DMS 273 (cell line): Measurements from ENCODE around the gene RIMKLA.

Experiments
- DNase-seq: peaks from one replicate; lab custom pipeline; 2025; ENCODE audit not compliant: unreplicated experiment; lab: John Stamatoyannopoulos, UW

The RIMKLA gene

DNA sequence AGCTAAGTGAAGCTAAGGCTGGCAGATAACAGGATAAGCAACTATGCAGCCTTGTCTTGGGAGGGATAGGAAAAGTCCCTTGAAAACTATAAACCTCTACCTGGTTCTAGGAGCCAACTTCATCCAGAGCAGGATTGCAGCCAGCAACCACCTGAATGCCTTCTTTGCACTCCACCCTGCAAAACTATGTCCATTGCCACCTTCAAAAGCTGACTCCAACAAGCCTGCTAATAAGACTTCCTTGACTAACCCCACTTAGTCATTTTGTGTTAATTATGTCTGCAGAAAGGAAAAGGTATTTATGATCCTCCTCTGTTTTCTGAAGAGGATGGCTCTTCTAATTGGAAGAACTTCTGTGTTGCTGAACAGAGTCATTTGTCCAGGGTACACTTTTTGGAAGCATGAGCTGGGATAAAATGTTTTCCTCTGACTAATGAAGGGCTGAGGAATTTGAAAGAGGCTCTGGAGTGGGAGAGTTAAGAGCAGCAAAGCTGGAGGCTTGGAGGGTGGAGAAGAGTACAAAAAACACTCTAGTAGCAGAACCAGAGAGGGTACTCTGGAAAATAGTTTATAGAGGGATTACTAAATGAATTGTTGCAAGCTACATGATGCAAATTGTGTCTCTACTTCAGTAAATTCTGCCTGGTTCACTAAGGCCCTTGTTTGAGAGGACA is 9.6 kb upstream of the RIMKLA start:
- no peak for DNase-seq

GRCh38 chr1:42372796-42373195 is 7.8 kb upstream of the RIMKLA start:
- DNase-seq, result no peak

- peak; percentile 83 for DNase-seq
Observed at GRCh38 chr1:42379794-42380585, 602 bp upstream of the RIMKLA start.

DNA sequence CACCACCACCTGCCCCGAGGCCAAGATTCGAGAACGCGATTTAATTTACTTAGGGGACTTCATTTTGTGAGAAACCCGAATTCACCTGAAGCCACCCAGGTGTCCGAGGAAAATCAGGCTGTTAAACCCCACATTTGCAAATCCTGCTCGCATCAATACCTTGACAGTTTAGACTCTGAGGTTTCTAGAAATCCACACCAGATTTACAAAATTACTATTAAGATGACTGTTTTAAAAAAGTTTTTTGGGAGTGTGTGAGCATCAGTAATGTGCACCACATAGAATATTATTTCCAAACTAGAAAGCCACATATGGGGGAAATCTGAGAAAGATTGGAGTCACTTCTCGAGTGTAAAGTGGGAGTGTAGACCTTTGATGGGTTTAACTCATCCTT is 685 bp downstream of the RIMKLA start:
- DNase-seq, result no peak

DNA sequence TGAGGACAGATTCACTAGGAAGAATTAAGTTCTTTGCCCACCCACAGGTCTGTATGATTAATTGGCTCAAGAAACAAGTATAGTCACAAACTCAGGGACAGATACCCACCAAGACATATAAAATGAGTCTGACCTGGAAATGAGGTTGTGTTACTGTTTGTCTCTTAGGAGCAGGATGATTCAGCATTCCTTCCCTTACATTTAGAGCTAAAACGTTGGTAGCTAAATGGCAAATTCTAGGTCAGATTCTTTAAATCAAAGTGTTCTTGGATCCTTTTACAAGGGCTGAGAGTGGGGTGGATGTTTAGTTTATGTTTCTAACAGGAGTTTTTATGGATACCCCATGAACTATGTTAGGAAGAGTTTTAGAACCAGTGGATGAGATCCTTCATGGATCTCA is 4.7 kb downstream of the RIMKLA start:
- DNase-seq, result no peak

DNA sequence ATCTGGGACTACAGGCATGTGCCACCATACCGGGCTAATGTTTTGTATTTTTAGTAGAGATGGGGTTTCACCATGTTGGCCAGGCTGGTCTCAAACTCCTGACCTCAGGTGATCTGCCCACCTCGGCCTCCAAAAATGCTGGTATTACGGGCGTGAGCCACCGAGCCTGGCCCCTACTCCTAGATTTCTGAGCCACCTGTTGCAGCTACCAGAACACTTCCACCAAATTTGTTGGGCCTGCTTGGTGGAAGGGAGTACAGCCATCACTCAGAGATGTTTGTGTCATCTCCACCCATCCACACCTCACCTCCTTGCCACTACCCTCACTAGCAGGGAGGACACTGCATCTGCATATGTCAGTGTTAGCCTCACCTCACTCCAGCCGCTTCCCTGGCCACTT is 5.5 kb downstream of the RIMKLA start:
- no peak for DNase-seq

DNA sequence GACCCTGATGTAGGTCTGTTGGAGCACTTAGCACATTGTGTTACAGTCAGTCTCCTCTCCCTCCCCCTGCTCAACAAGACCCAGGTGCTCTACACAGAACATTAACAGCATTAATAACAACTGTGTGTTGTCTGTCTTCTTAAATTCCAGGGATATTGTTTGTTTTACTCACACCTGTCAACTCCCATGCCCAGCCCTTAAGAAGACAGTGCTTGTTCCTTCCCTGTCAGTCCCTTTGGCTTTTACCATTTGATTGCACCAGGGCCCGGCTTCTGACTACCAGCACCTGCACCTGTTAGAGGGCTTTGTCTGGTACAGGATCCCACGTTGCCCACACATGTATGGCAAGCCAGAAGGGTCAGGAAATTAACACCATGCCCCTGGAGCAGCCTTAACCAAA is 11.7 kb downstream of the RIMKLA start:
- no peak for DNase-seq

GRCh38 chr1:42392967-42393848 is 12.6 kb downstream of the RIMKLA start:
- no peak for DNase-seq

GRCh38 chr1:42399315-42400100 is 18.9 kb downstream of the RIMKLA start:
- no peak for DNase-seq

DNA sequence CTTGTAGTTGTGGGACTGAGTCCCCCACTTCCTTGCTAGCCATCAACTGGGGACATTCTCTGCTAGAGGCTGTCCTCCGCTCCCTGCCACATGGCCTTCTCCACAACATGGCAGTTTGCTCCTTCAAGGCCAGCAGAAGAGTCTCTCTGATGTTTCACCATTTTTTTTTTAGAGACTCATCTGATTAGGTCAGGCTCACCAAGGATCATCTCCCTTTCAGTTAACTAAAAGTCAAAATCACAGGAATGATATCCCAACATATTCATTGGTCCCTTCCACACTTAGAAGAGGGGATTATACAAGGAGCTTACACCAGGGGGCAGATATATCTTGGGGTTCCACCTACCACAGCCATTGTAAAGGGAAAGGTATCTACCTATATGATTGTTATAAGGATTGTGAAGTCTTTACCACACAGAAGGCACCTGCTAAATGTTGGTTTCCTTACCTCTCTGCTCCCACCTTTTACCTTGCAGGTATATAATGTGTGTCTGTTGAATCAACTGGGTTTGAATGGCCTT is 23.3 kb downstream of the RIMKLA start:
- peak; percentile 16 for DNase-seq

DNA sequence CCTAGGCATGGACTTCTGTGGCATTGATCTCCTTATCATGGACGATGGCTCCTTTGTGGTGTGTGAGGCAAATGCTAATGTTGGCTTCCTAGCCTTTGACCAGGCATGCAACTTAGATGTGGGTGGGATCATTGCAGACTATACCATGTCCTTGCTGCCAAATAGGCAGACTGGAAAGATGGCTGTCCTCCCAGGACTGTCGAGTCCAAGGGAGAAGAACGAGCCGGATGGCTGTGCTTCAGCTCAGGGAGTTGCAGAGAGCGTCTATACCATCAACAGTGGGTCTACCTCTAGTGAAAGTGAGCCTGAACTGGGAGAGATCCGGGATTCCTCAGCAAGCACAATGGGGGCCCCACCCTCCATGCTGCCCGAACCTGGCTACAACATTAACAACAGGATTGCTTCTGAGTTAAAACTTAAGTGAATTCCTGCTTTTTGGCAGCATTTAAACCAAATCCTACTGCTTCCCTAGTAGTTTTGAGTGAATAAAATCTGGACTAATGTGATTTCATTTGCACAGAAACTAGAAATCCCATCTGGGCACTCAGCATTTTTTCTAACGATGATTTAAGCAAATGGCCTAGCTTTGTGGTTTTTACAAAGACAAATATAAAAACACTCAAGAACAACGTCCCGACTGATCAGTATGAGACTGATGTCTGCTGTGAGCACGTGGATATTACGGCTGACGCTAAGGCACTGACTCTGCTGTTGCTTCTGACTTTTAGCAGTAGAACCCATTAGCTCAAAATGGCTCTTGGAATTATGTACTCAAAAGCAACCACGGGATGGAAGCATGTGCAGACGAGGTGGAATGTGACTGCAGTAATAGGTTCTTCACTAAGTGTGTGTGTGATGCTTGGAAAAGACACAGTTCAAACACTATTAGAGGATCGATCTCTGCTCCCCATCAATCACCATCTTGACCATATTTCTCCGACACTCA is 34.2 kb downstream of the RIMKLA start:
- DNase-seq, result no peak

DNA sequence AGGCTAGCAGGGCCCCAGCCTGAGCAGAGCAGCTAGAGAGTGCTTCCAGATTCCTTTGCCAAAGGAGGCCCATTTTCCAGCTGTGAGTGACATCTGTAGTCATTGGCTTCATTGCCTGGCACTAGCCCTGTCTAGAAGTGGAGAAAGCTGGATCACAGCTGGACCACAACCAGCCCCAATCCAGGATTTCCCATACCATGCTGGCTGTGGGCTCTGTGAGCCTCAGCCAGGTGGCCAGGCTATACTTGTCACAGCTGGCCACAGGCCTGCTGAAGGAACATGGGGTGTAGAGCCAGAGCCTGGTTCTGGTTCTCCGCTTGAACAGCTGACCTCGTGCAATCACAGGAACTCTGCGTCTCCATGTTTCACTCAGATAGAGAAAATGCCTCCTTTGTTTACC is 36.6 kb downstream of the RIMKLA start:
- DNase-seq, result peak; percentile 45

GRCh38 chr1:42418516-42418915 is 37.9 kb downstream of the RIMKLA start:
- no peak for DNase-seq

GRCh38 chr1:42419126-42419821 is 38.7 kb downstream of the RIMKLA start:
- DNase-seq, result peak; percentile 93

GRCh38 chr1:42420121-42420520 is 39.5 kb downstream of the RIMKLA start:
- DNase-seq, result peak; percentile 58

GRCh38 chr1:42420911-42421585 is 40.5 kb downstream of the RIMKLA start:
- DNase-seq, result peak; percentile 98

- DNase-seq, result peak; percentile 80
Observed at GRCh38 chr1:42422737-42423136, 42.1 kb downstream of the RIMKLA start.

GRCh38 chr1:42423681-42424080 is 43.1 kb downstream of the RIMKLA start:
- DNase-seq, result peak; percentile 28
